ENCODE data around the gene KCNIP4. TPM values are rescaled to one million over a fixed set of nuclear protein-coding genes. Genes with fewer than 3 reads are reported as not detected.

Gene KCNIP4
- total and polyA plus RNA-seq, 10 of the 15 experiments (the other 5 are each of a cell fraction or from before 2014, with no cell fraction given), result 0.03 to 0.23 (median 0.13) TPM; not detected in 7

DNA sequence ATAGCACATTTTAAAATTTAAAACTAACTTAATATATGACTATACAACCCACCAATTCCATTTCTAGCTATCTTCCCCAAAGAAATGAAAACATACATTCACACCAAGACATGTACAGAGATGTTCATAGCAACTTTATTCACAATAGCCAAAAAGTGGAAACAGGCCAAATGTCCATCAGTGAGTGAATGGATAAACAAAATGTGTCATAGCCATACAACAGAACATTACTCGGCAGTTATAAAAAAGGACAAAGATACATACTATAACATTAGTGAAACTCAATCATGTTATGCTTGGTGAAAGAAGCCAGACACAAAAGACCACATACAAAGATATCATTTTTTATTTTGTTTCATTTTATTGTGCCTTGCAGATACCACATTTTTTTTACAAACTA, 851.5 kb downstream of the KCNIP4 start:
- Histone ChIP-seq H3K27me3 (replicated peaks in 1 of 2; ENCODE audit: control insufficient read depth in 2 of 2, insufficient read depth in 2 of 2, low read length in 1 of 2) (no peaks in the 10 kb centered on the region), H3K36me3 (ENCODE audit: control insufficient read depth in 2 of 2, insufficient read depth in 2 of 2, low read length in 1 of 2) (no peaks in the 10 kb centered on the region), H3K4me2 (ENCODE audit: control insufficient read depth, insufficient read depth) (no peak overlapping the region), H3K27ac (ENCODE audit: control insufficient read depth, insufficient read depth) (no peak overlapping the region), H3K4me3 (no peak overlapping the region), H3K79me2 (ENCODE audit: control insufficient read depth, insufficient read depth, low read length) (no peaks in the 10 kb centered on the region), H3K9me3 (replicated peaks; ENCODE audit: control insufficient read depth, insufficient read depth, low read length) (no peaks in the 10 kb centered on the region), H4K20me1 (ENCODE audit: control insufficient read depth, insufficient read depth) (no peaks in the 10 kb centered on the region), H2AFZ (ENCODE audit: control insufficient read depth, low read depth, low read length) (no peak overlapping the region), H3K4me1 (ENCODE audit: control insufficient read depth, insufficient read depth, low read length) (no peaks in the 10 kb centered on the region), H3K9ac (ENCODE audit: control insufficient read depth, insufficient read depth, low read length) (no peak overlapping the region)
- ChIA-PET RAD21 (ENCODE audit: unreplicated experiment) (no interaction called here), SMC1A (ENCODE audit: uncharacterized antibody, unreplicated experiment) (interaction anchor here (1.0 kb wide), 1 partner anchor 17 kb away, joined by 3 read pairs; no protein-coding TSS in a partner anchor), POLR2A (no interaction called here), CTCF (no interaction called here)
- TF ChIP-seq NFYB (IDR thresholded peaks at IDR 0.05; ENCODE audit: insufficient read depth, low read depth, low read length) (no peak), POLR2AphosphoS5 (IDR thresholded peaks at IDR 0.05; ENCODE audit: low read length) (no peak), IRF3 (IDR thresholded peaks at IDR 0.05) (no peak), NR2C2 (IDR thresholded peaks at IDR 0.05; ENCODE audit: borderline replicate concordance, control insufficient read depth, insufficient read length, low read depth) (no peak), MEF2B (IDR thresholded peaks at IDR 0.05; ENCODE audit: partially characterized antibody, poor library complexity, severe bottlenecking) (no peak), PML (IDR thresholded peaks at IDR 0.05; ENCODE audit: low read length) (no peak), CBX5 (IDR thresholded peaks at IDR 0.05; ENCODE audit: low read depth) (no peak)
- TF ChIP-seq, protein P1, sequence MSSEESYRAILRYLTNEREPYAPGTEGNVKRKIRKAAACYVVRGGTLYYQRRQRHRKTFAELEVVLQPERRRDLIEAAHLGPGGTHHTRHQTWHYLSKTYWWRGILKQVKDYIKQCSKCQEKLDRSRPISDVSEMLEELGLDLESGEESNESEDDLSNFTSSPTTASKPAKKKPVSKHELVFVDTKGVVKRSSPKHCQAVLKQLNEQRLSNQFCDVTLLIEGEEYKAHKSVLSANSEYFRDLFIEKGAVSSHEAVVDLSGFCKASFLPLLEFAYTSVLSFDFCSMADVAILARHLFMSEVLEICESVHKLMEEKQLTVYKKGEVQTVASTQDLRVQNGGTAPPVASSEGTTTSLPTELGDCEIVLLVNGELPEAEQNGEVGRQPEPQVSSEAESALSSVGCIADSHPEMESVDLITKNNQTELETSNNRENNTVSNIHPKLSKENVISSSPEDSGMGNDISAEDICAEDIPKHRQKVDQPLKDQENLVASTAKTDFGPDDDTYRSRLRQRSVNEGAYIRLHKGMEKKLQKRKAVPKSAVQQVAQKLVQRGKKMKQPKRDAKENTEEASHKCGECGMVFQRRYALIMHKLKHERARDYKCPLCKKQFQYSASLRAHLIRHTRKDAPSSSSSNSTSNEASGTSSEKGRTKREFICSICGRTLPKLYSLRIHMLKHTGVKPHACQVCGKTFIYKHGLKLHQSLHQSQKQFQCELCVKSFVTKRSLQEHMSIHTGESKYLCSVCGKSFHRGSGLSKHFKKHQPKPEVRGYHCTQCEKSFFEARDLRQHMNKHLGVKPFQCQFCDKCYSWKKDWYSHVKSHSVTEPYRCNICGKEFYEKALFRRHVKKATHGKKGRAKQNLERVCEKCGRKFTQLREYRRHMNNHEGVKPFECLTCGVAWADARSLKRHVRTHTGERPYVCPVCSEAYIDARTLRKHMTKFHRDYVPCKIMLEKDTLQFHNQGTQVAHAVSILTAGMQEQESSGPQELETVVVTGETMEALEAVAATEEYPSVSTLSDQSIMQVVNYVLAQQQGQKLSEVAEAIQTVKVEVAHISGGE (CRISPR knock-in tag; IDR thresholded peaks at IDR 0.05), result no peak
- ATAC-seq (no peak), FAIRE-seq (no peak), DNase-seq (ENCODE audit: low read depth, low spot score) (no peak)
- intact Hi-C loops (cut with micrococcal nuclease; ENCODE audit: unreplicated experiment) (no loop called here), in situ Hi-C loops (cut with MboI) (no loop called here)
- WGBS (ENCODE audit: insufficient coverage, insufficient replicate concordance, low lambda C conversion rate, missing lambda C conversion rate), result 0% methylated on average over 1 of the region's 1 CpG
- no TSS peak for BruUV-seq (replicated peaks)

Data from GM12878 (cell line).